Middle frontal gyrus (tissue), 1 donor: ENCODE measurements around the gene DOK7.

Experiments used
- DNase-seq: peaks from one replicate; pipeline ENCODE4 v3.0.0-alpha.2; 2015; ENCODE audit warnings: low spot score; ENCODE audit errors: extremely low spot score

DOK7 gene

DNA sequence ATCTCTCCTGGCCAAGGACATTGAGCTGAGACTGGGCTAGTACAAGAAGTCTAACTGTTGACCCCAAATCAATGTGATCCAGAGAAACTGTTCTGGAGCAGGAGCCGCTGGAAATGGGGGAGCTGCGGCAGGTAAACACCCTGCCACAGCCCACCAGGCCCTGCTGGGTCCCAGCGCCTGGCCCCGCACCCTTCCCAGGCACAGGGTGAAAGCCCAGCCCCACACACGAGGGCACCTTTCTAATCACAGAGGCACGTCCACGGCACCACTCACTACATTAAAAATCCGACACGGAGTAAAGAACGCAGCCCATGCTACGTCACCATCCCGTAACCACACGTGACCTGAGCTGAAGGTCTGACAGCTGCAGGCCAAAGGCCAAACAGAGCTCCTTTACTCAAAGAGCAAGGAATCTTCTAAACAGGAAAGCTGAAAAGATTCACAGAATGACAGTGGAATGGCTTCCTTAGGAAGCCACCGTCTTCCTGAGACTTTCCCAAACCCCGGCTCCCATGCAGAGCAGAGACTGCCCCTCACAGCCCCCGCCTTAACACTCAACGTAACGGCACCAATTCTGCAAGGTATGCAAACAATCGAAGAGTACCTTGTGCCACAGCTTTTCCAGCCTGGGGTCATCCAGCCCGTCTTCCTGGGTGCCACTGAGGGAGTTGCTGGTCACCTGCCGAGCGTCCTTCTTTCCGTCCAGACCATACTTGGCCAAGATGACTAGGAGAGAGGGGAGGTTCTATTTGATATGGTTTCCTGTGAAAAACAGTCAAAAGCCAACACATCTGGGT is 56.6 kb downstream of the DOK7 start:
- no peak for DNase-seq

DNA sequence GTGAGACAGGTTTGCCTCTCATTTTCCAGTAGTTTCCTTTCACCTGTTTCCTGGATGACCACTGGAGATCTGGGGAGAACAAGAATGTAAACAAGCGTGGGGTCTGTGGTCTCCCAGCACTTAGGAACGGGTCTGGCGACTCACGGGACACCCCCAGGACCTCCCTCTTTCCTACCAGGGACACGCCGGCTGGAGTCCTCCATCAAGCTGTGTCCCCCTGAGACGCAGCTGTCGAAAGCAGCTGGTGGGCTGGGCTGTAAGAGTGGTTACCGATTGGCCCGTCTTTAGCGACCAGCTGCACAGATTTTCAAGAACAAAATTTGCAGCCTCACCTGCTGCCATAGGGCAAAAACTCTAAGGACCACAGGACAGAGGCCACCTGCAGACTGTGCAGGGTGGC is 57.2 kb downstream of the DOK7 start:
- no peak for DNase-seq

DNA sequence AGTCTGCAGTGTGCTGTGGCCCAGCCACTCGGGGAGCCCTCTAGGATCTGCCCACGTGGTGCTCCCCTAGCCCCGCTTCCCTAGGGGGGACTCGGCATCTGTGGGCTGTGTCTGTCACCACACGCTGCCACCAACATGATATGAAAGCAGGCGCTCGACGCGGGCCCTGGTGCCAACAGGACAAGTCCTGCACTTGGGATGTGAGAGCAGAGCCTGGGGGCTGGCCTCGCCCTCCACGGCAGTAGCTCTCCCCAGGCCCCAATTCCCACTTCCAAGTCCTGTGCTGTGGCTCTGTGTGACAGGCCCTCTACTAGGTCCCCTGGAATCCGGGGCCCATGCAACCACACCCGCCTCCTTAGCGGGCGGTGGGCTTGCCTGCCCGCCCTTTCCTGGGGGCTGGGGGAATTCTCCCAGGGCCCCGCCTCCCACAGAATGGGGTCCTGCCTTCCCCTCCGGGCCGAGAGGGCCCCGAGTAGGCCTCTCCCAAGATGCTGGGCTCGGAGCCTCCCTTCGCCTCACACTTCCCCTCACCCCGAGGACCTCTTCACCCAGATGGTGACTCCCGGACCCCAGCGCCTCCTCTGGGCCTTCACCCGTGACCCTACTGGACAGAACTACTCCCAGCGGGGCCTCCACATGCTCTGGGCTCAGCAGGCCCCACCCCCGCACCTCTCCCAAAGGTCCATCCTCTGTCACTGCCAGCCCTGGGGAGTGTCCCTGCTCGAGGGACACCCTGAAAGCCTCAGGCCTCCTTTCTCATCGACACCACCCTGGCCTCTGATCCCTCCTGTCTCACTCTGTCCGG is 57.9 kb downstream of the DOK7 start:
- DNase-seq, result no peak

DNA sequence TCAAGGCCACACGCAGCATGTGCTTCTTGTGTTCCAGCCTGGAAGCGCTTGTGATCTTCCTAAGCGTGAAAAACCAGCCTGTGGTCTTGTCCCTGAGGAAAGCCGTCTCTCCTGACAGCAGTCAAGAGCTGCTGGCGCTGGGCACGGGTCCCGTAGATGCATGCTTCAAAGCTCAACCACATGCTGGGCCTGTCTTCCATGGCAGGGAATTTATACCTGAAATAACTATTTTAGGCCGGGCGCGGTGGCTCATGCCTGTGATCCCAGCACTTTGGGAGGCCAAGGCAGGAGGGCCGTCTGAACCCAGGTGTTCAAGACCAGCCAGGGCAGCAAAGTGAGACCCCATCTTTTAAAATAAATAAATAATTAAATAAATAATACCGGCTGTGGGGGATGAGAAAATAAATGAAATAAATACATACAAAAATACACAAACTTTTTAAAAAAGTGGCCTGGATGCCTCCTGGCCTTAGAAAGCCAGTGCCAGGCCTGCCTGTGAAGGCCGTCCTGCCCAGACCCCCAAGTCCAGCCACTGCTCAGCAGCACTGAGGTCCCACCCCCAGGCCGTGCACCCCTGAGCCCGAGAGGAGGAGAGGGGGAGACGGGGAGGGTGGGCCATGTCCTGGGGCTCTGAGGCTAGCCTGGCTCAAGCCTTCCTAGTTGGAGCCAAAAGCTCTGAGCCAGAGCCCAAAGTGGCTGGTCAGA is 58.7 kb downstream of the DOK7 start:
- no peak for DNase-seq

DNA sequence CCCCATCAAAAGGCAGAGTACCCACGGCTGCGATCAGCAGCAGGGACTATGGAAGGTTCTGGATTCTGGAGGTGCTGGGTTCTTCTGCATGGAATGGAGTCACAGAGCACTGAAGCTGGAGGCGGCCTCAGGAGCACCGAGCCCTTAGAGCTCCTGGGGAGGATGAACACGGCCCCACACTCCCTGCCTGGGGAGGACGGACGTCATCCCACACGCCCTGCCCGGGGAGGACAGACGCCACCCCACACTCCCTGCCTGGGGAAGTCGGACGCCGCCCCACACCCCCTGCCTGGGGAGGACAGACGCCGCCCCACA is 59.2 kb downstream of the DOK7 start:
- no peak for DNase-seq

DNA sequence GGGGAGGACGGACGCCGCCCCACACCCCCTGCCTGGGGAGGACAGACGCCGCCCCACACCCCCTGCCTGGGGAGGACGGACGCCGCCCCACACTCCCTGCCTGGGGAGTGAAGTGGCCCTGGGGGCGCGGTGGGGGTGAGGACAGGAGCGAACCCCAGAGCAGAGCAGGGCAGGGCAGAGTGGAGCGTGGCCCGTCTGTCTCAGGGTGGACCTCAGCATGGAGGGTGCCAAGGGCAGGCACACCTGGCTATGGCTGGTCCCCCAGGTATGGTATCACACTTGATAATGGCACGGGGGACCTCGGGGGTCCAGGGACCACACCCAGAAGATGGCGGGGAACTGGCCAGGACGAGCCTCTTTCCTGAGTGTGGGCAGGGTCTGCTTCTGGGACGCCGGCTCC is 59.5 kb downstream of the DOK7 start:
- DNase-seq, result no peak

DNA sequence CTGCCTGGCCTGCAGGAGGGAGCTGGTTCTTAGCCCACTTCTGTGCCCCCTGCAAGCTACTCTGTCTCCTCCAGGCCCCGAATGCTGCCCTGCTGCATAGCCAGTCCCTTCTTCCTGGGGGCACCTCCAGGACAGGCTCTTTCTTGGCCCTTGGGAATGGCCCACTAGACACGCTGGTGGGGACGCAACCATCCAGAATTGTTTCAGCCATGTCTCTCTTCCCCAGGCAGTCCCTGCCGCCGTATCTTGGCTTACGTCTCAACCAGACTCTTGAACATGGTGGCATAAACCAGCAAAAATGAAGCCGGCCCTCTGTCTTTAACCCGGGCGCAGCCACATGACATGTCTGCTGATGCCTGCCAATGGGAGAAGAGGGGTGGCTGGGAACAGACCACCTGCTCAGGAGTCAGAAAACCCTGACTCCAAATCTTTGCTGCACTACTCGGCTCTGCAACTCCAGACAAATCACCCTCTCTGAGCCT is 60.1 kb downstream of the DOK7 start:
- DNase-seq, result no peak

DNA sequence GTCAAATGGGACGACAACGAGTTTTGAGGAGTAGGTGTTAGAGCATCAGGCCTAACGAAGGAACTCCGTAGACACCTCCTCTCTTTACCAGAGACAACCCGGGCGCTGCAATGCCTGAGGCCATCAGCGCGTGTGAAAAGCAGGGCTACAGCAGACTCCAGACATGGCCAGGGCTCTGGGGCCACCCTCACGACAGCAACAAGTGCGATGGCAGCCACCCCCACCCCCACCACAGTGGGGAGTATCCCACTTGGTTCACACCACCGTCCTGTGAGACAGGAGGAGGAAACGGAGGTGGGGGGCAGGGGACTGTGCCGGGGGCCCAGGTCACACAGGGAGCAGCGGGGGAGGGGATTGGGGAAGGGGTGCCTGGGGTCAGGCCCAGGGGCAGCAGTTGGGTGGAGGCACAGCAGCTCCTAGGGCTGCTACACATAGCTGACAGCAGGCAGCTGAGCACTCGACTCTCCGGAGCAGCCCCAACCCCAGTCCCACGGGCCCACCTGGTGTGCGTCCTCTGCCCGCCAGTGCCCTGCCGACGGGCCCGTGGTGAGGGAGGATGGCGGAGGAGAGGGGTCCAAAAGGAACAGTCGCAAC is 60.6 kb downstream of the DOK7 start:
- DNase-seq, result no peak

DNA sequence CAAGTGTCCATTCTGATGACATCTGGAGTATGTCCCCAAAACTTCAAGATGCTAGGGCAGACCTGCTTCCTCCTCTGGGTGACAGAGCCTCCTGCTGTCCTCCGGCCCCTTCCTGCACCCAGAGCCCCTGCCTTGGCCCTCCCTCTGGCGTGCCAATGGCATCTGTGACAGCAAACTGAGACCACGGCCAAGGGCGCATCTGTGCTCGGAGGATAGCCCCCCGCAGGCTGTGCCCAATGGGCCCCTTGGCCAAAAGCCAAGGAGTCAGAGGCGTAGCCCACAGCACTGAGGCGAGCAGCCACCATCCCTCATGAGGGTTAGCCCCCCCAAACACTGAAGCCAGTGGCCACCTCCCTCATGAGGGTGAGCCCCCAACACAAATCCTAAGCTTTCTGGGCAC is 61.2 kb downstream of the DOK7 start:
- no peak for DNase-seq

DNA sequence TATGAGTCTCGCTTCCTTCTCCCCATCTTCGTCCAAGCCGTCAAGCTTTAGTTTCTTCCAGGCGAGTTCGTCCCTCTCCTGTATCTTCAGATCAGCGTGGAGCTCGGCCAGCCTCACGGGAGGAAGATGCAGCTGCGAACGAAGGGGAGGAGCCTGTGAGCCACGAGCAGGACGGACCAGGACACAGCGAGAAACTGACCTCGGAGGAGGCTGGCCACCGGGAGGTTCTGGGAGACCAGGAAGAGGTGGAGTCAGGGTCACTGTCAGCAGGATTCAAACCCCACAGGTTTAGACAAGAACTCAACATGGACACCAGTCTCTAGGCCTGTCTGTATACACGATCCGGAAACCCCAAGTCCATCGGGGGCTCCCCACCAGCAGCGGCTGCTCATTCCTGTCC is 61.8 kb downstream of the DOK7 start:
- no peak for DNase-seq

DNA sequence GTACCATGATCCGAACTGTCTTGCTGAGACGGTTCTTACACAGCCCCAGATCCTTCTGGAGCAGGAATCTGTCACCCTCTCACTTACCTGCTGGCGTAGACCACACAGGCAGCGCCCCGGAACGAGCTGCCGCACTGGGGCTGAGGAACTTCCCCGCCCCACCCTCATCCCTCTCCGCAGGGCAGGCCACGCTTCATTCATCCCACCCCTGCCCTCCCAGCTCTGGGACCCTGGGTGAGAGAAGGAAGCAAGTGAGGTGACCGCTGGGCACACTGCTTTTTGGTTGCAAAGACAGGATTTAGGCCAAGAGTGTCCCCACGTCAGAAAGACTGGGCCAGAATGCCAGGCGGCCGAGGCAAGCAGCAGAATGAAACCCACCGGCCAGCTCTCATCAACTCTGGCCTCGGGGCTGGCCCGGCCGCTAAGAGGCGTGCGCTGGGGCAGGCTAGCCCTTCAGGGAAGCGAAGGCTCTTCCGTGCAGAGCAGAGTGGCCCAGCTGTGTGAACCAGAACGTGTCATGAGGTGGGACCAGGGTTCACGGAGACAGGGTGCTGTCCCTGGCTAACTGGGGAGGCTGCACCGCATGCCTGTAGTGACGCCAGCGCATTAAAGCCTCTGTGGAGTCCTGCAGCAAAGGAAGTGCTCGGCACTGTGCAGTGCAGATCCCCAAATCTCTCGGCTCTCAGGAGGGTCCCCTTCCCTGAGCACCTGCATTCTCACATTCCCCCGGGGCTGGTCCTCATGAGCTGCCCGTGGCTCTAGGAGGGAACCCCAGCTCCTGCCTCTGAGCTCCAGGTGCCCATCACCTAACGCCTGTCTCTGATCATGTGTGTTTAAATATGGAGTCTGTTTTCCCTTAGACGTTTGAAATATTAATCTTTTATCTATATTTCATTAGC is 62.7 kb downstream of the DOK7 start:
- DNase-seq, result no peak

DNA sequence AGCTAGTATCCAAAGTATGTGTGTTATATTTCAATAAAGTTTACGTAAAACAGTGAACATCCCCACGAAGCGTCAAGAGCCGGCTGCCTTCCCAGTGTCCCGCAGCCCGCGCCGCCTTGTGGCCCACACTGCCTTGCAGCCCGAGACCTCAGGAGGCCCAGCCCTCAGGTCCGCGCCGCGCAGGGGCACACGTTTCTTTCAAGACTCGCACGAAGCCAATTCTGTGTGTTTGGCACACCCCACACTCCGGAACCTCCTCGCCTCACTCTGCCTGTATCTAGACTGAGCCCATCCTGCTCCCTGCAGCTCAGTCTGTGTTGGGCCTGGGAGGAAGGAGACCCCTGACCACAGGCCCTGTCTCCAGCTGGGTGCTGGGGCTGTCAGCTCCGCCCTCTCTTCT is 63.4 kb downstream of the DOK7 start:
- no peak for DNase-seq

DNA sequence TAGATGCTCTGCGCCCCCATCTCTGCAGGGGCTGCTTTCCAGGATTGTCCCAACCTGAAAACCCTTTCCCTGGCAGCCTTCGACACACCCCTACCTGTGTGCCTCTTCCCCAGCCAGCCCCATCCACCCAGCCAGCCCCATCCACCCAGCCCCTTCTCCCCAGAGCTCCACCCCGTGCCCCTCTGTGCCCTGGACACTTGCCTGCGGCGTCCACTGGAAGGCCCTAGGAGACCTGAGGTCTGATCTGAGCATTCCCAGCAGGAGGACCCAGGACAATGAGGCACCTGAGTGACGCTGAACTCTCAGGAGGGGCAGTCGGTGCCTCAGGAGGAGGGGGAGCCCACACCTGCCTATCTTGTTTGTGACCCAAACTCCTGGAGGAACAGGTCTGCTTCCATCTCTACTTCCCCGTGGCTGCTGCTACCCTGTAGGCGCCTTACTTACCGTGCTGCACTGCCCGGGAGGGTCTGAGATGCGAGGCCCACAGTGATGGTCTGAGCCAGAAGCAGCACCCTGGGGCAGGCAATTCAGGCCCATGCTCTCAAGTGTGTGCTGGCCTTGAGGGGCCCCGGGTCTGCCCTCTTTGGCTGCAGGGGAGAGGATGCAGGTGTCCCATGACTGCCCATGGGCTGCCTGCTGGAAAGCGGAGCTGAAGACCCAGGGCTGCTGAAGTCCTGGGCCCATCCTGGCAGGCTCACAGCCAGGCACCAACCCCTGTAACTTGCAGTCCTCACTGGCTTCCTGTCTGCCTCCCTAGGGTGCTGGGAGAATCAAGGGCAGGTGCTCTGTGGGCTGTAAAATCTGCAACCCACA is 64.2 kb downstream of the DOK7 start:
- DNase-seq, result no peak

DNA sequence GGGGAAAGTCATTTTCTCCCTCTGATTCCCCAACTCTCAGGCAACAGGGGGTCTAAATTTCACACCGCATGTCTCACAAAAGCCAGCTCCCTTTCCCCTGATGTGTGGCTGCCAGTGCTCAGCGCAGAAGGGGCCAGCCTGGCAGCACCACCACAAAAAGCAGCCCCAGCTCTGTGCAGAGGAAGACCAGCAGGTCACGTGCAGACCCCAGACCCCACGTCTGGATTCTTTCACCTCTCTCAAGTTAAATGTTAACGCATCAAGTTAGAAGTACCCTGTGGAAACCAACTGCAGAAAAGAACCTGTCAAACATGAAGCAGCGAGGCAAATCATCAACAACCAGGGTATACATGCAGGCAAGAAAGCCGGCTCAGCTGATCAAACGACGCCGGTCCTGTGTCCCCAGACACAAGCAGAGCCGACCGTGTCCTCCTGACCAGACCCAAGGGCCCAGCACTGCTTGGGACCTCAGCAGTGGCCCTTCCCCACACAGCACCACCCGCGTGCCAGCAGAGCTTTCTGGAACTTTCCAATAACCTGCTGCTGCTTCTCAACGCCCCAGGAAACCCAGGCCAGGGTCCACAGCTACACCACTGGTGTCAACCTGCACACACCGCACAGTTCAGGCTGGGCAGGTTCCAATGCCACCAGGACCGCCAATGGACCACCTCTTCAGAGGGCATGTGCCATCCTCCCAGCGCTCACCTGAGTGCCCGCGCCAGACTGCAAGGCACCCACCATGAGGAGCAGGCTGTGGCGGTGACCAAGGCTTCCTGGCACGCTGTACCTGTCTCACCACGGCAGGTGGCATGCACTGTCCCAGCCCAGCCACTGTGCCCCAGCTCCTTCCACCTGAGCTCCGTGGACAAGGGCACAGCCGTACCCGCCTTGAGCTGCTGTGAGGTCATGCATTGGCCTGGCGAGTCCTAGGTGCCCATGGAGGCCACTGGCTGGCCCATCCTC is 65.1 kb downstream of the DOK7 start:
- DNase-seq, result no peak

DNA sequence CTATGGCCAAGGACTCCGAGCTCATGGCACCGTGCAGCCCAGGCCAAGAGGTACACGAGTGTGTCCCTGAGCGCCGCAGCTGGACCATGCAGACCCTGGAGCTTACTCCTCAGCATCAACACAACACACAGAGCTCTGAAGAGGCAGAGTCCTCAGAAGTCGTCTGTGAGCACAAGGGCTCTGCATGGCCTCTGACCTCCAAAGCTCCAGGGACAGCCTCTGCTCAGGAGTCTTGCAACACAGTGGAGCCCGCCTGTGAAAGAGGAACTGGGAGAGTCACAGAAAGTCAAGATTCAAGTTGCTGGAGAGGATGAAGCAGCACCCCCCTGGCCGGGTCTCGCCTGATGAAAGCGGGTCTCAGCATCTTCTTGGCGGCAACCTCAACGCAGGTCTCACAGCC is 66.3 kb downstream of the DOK7 start:
- no peak for DNase-seq

DNA sequence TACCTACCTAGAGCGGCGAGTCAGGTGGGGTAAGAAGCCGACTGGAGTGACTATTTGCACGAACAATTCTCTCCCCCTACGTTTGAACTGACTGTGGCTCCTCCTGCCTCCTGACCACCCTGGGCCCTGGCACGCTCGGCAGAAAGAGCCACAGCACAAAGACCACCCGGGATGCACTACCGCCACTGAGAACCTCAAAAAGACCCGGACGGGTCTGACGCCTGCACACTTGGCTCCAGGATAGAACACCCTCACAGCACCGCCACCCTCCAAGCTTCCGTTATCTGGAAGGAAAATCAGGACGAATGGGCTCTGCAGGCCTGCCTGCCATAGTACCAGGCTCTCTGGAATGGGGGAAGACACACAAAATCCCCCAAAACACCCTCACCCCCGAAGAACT is 66.9 kb downstream of the DOK7 start:
- DNase-seq, result no peak

DNA sequence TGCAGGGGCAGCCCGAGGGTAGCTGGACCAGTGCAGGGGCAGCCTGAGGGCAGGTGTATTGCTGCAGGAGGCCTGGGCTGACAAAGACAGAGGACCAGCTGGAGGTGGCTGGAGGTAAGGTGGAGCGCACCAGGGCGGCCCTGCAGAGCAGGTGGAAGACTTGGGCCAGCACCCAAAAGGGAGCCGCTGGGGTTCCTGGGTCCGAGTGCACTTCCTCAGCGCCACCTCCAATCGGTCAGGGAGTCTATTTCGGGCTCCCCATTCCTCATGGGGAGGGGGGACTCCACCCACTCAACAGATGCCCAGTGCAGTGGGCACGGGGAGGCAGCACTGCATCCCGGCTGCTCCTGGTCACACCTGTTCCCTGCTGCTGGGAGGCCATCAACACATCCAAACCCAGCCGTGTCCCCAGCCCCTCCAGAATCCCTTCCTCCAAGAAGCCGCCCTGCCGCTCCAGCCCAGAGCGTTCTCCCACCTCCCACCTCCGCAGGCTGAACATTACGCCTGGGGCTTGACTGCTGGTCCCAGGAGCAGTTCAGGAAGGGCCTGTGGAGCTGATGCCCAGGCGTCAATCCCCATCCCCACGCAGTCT is 67.7 kb downstream of the DOK7 start:
- DNase-seq, result no peak

DNA sequence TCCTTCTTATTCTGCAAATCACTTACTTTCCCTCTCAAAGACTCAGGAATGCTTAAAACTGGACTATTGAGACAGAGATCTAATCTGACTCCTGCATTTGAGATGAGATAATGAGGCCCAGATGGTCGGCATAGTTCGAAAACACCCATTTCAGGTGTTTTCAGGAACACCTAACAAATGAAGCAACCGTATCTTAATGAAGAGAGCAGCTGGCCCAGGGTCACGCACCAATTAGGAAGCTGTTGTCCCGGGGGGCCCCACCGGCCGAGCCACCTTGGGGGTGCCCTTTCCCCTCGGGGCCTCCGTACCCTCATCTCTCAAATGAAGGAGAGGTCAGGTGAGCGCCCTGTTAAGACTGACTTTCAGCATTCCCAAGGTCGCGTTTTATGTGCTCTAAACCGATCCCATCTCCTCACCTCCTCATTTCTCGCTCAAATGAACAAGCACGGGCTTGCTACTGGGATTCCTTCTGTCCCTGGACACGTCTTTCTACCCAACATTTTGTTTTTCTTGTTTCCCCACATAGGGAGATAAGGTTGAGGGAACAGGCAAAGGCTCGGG is 68.3 kb downstream of the DOK7 start:
- DNase-seq, result no peak
